Adrenal gland (tissue), 12 donors: ENCODE data around the gene GNB1L. TPM values are rescaled to one million over a fixed set of nuclear protein-coding genes. Genes with fewer than 3 reads are reported as not detected.

Source experiments
- DNase-seq, 7 donors: peaks; one replicate each; pipeline ENCODE4 v3.0.0-alpha.2; 2019 to 2020
- H3K27ac ChIP-seq, 5 donors: fragments of 200-600 bp; sonication (generic) in 4 of 5; 1 replicate in 3 of 5; 2 replicates in 2 of 5; pipeline versions ENCODE4 v1.5.1 to v1.8.0; 2016 to 2020; ENCODE audit warnings: mild to moderate bottlenecking in 1 of 5
- H3K27me3 ChIP-seq: fragments of 200-600 bp; 2 replicates; pipeline ENCODE4 v1.8.0; 2021
- H3K36me3 ChIP-seq, 2 donors: fragments of 200-600 bp; replicated peaks in 1 of 2; 1 replicate in 1 of 2; 2 replicates in 1 of 2; pipeline versions ENCODE4 v1.5.1 to v1.8.0; 2018 to 2022
- H3K4me1 ChIP-seq, 2 donors: fragments of 200-600 bp; replicated peaks in 1 of 2; 1 replicate in 1 of 2; 2 replicates in 1 of 2; pipeline versions ENCODE4 v1.5.1 to v1.8.0; 2018 to 2021
- H3K4me3 ChIP-seq, 4 donors: fragments of 200-600 bp; sonication (generic) in 3 of 4; one replicate each; pipeline ENCODE4 v1.5.1; 2016 to 2018
- H3K9me3 ChIP-seq, 3 donors: fragments of 200-600 bp; sonication (generic) in 1 of 3; replicated peaks in 1 of 3; 1 replicate in 2 of 3; 2 replicates in 1 of 3; pipeline versions ENCODE4 v1.5.1 to v1.8.0; 2016 to 2021
- CTCF ChIP-seq, 6 experiments: fragments of 450-650 bp in 4 of 6; fragments of 200-600 bp in 2 of 6; sonication (generic) in 1 of 6; IDR thresholded peaks; 1 replicate in 5 of 6; 2 replicates in 1 of 6; pipeline versions ENCODE4 v1.5.1 to v1.8.0; 2016 to 2021; ENCODE audit warnings: antibody characterized with exemption in 6 of 6, mild to moderate bottlenecking in 2 of 6, moderate library complexity in 1 of 6
- POLR2A ChIP-seq, 2 donors: fragments of 450-650 bp; IDR thresholded peaks; one replicate each; pipeline ENCODE4 v1.6.1; 2017; ENCODE audit warnings: antibody characterized with exemption in 2 of 2, mild to moderate bottlenecking in 2 of 2, moderate library complexity in 1 of 2
- WGBS, 4 donors: extraction: QIAGEN DNeasy Blood & Tissue Kit in 2 of 4; methylation state at CpG; one replicate each; pipeline versions ENCODE4 v1.1.5 to v1.1.7; 2013 to 2017; 5-methylcytosine and 5-hydroxymethylcytosine counted together
- intact Hi-C, 2 donors: fragments of 100-400 bp; cut with DNase I; formaldehyde crosslinking; loops; one replicate each; pipeline versions ENCODE4 v1.14.1 to v1.15.0; 2022 to 2023
- polyA plus RNA-seq, 3 donors: library from polyadenylated mRNA; stranded (reverse); fragments of 200-250 nt in 2 of 3; fragments of 350-450 nt in 1 of 3; fragmentation: Illumina TruSeq in 1 of 3; extraction: RNeasy Lipid Tissue Mini Kit (QIAGEN cat#74804) in 1 of 3; gene quantifications; one replicate each; pipeline ENCODE4 v1.2.3, GENCODE V29; 2013 to 2014
- total RNA-seq, 9 donors: library from RNA; depleted of rRNA in 4 of 9; stranded (reverse); fragments of >200 nt in 4 of 9; fragments of 120-200 nt in 1 of 9; fragmentation: NEBNext Ultra II Directional in 1 of 9; extraction: Animal tissue kit (Norgen Biotek cat#: 25700) in 1 of 9; gene quantifications; one replicate each; pipeline versions ENCODE4 v1.1.0 to v1.2.4, GENCODE V29; 2013 to 2023
- donor health status: healthy with polysubstance abuse.
- donor health status: Bipolar disorder and iron deficiency.
- donor health status: DM: yes; HTN: yes; CAD: no.
- donor health status: DM: no; HTN: no; CAD: no.
- donor health status: DM: no; HTN: no; CAD: no.
- donor health status: DM: yes; HTN: yes; CAD: no.

The GNB1L gene
- total and polyA plus RNA-seq, 12 donors: 0.26 to 6.6 (median 4.2) TPM; not detected in 1

- no peaks in the 10 kb centered on the region for H3K36me3 ChIP-seq
- no peaks in the 10 kb centered on the region for H3K27me3 ChIP-seq
- no peak for DNase-seq
- TF ChIP-seq POLR2A (IDR thresholded peaks at IDR 0.05) (no peak), CTCF (IDR thresholded peaks at IDR 0.05) (no peak)
- no peaks in the 10 kb centered on the region for H3K9me3 ChIP-seq
- no peaks in the 10 kb centered on the region for H3K4me1 ChIP-seq
- H3K4me3 ChIP-seq: no peak overlapping the region
- WGBS, 4 donors: 68 to 96% (median 87%) methylated on average over 1 to 4 of the region's 4 CpGs
- intact Hi-C loops: no loop called here
- H3K27ac ChIP-seq: no peak overlapping the region
Observed at GRCh38 chr22:19743651-19744050, 111.0 kb downstream of the GNB1L start.

- TF ChIP-seq POLR2A (IDR thresholded peaks at IDR 0.05): no peak
- no peak for TF ChIP-seq CTCF (IDR thresholded peaks at IDR 0.05)
- intact Hi-C loops: no loop called here
- H3K4me1 ChIP-seq: no peaks in the 10 kb centered on the region
- no peaks in the 10 kb centered on the region for H3K27me3 ChIP-seq
- 82 to 96% (median 92%) methylated on average over 3 to 6 of the region's 6 CpGs for WGBS, 4 donors
- no peaks in the 10 kb centered on the region for H3K36me3 ChIP-seq
- H3K9me3 ChIP-seq: no peaks in the 10 kb centered on the region
- H3K4me3 ChIP-seq: no peak overlapping the region
- no peak for DNase-seq
- H3K27ac ChIP-seq: no peak overlapping the region
Observed at GRCh38 chr22:19743081-19743480, 111.6 kb downstream of the GNB1L start.

- Histone ChIP-seq H3K9me3 (no peaks in the 10 kb centered on the region), H3K27ac (no peak overlapping the region), H3K27me3 (no peaks in the 10 kb centered on the region), H3K4me1 (no peaks in the 10 kb centered on the region), H3K36me3 (no peaks in the 10 kb centered on the region), H3K4me3 (no peak overlapping the region)
- DNase-seq: no peak
- no peak for TF ChIP-seq CTCF (IDR thresholded peaks at IDR 0.05)
- no peak for TF ChIP-seq POLR2A (IDR thresholded peaks at IDR 0.05)
- WGBS, 4 donors: 89 to 91% (median 90%) methylated on average over 17 to 21 of the region's 21 CpGs
- intact Hi-C loops: no loop called here
Observed at GRCh38 chr22:19742160-19743066, 112.3 kb downstream of the GNB1L start.

- 90 to 97% (median 93%) methylated on average over 2 to 7 of the region's 7 CpGs for WGBS, 4 donors
- intact Hi-C loops: no loop called here
Observed at GRCh38 chr22:19741053-19741452, 113.6 kb downstream of the GNB1L start.

More at GRCh38 chr22:19741053-19741452, 113.6 kb downstream of the GNB1L start:
- no peak overlapping the region for H3K4me3 ChIP-seq
- H3K36me3 ChIP-seq: no peaks in the 10 kb centered on the region
- H3K27me3 ChIP-seq: no peaks in the 10 kb centered on the region
- H3K27ac ChIP-seq: no peak overlapping the region
- H3K9me3 ChIP-seq: no peaks in the 10 kb centered on the region
- DNase-seq: no peak
- no peaks in the 10 kb centered on the region for H3K4me1 ChIP-seq
- no peak for TF ChIP-seq CTCF (IDR thresholded peaks at IDR 0.05)
- no peak for TF ChIP-seq POLR2A (IDR thresholded peaks at IDR 0.05)
